C4-2B (cell line): Measurements from ENCODE around the gene CEP290.

Source experiments
- CTCF ChIP-seq: fragments of 450-650 bp; conservative IDR thresholded peaks from 2 replicates; pipeline ENCODE4 v1.5.1; 2017; ENCODE audit warnings: mild to moderate bottlenecking
- ZFX ChIP-seq: fragments of 450-650 bp; IDR thresholded peaks from 2 replicates; pipeline ENCODE4 v1.6.1; 2017

- TF ChIP-seq CTCF (no peak), ZFX (no peak)
Measured at GRCh38 chr12:88062474-88062873, 79.4 kb downstream of the CEP290 start.
